HepG2 (cell line): ENCODE results near the gene PTPRM. TPM values are rescaled to one million over a fixed set of nuclear protein-coding genes. Genes with fewer than 3 reads are reported as not detected.

Experiments
- ATAC-seq: fragments of 200-7000 bp; cut with Tn5 transposase; 3 replicates; pipeline ENCODE4 v1.9.1; 2020; ENCODE audit warnings: mild to moderate bottlenecking, moderate library complexity
- BruUV-seq: library from RNA; stranded (reverse); fragments of 400-500 nt; replicated peaks from 2 replicates; lab custom pipeline; 2021; lab: Mats Ljungman, UMichigan
- CTCF ChIA-PET: fragments of 300-600 bp; formaldehyde crosslinking; extraction: SDS; loops from one replicate; lab custom pipeline; 2021; ENCODE audit warnings: low total read pairs, inconsistent platforms, low intra/inter-chr PET ratio; lab: Yijun Ruan, JAX
- POLR2A ChIA-PET: fragments of 350-600 bp; sonication (Branson Sonifier 250); formaldehyde crosslinking; loops from one replicate; lab custom pipeline; 2020; ENCODE audit warnings: antibody characterized with exemption, inconsistent platforms; lab: Yijun Ruan, JAX
- DNase-seq: peaks from one replicate; pipeline ENCODE4 v3.0.0-alpha.2; 2015; ENCODE audit warnings: low spot score
- FAIRE-seq: peaks from 3 replicates; lab custom pipeline; 2011; peaks lifted over from hg19 to GRCh38; lab: Jason Lieb, UNC
- H2AFZ ChIP-seq: one replicate; pipeline ENCODE4 v1.6.1; 2011; ENCODE audit warnings: low read length, inconsistent platforms
- H3K27ac ChIP-seq: fragments of 300-600 bp; 3 replicates; pipeline ENCODE4 v1.8.0; 2011; ENCODE audit warnings: mixed run types, mild to moderate bottlenecking, mixed read lengths, low read length, inconsistent platforms; ENCODE audit not compliant: insufficient read depth; ENCODE audit errors: extremely low read length
- H3K27me3 ChIP-seq, 2 experiments: fragments of 200-600 bp in 1 of 2; 2 replicates in 1 of 2; 3 replicates in 1 of 2; pipeline versions ENCODE4 v1.6.0 to v1.8.0; 2011; ENCODE audit warnings: low read length in 2 of 2, mild to moderate bottlenecking in 2 of 2, moderate library complexity in 2 of 2, inconsistent platforms in 1 of 2; ENCODE audit not compliant: insufficient read depth in 2 of 2, control insufficient read depth in 1 of 2
- H3K36me3 ChIP-seq, 2 experiments: fragments of 200-600 bp in 1 of 2; replicated peaks in 1 of 2; 2 replicates in 1 of 2; 3 replicates in 1 of 2; pipeline versions ENCODE4 v1.5.1 to v1.8.0; 2011; ENCODE audit warnings: low read length in 2 of 2, inconsistent platforms in 1 of 2; ENCODE audit not compliant: insufficient read depth in 2 of 2, control insufficient read depth in 1 of 2
- H3K4me1 ChIP-seq: 2 replicates; pipeline ENCODE4 v1.5.1; 2012; ENCODE audit warnings: low read length, inconsistent platforms; ENCODE audit not compliant: insufficient read depth
- H3K4me2 ChIP-seq: 2 replicates; pipeline ENCODE4 v1.6.0; 2011; ENCODE audit warnings: low read depth, low read length, inconsistent platforms
- H3K4me3 ChIP-seq, 3 experiments: fragments of 200-600 bp in 1 of 3; sonication (generic), shearing (Covaris generic) in 1 of 3; replicated peaks in 1 of 3; 2 replicates each; pipeline ENCODE4 v1.5.1; 2011 to 2016; ENCODE audit warnings: low read length in 3 of 3, inconsistent platforms in 2 of 3, low read depth in 2 of 3, mild to moderate bottlenecking in 2 of 3, control low read depth in 1 of 3, mixed read lengths in 1 of 3; ENCODE audit not compliant: insufficient read depth in 1 of 3
- H3K79me2 ChIP-seq: one replicate; pipeline ENCODE4 v1.6.1; 2011; ENCODE audit warnings: low read length, inconsistent platforms; ENCODE audit not compliant: insufficient read depth
- H3K9ac ChIP-seq: 2 replicates; pipeline ENCODE4 v1.6.0; 2011; ENCODE audit warnings: mild to moderate bottlenecking, low read depth, low read length, inconsistent platforms; ENCODE audit not compliant: insufficient read depth
- H3K9me3 ChIP-seq: 2 replicates; pipeline ENCODE4 v1.5.1; 2012; ENCODE audit warnings: mild to moderate bottlenecking, low read length
- H4K20me1 ChIP-seq: 2 replicates; pipeline ENCODE4 v1.6.0; 2011; ENCODE audit warnings: inconsistent platforms, mild to moderate bottlenecking, low read length, moderate library complexity; ENCODE audit not compliant: insufficient read depth
- ADNP ChIP-seq: sonication (generic); formaldehyde crosslinking; IDR thresholded peaks from 2 replicates; pipeline ENCODE4 v1.4.0; 2020; ENCODE audit warnings: missing genetic modification reagents
- CBX1 ChIP-seq: IDR thresholded peaks from one replicate; pipeline ENCODE4 v1.6.1; 2016; ENCODE audit warnings: antibody characterized with exemption, low read depth
- ELF4 ChIP-seq: sonication (generic); formaldehyde crosslinking; IDR thresholded peaks from 2 replicates; pipeline ENCODE4 v1.5.0; 2020; ENCODE audit warnings: missing genetic modification reagents, mild to moderate bottlenecking, moderate library complexity, borderline replicate concordance
- HNRNPL ChIP-seq: fragments of 200-400 bp; formaldehyde crosslinking; IDR thresholded peaks from 2 replicates; pipeline ENCODE4 v1.6.1; 2017; ENCODE audit warnings: mild to moderate bottlenecking, low read depth, low read length
- MBD4 ChIP-seq: IDR thresholded peaks from 2 replicates; pipeline ENCODE4 v1.6.1; 2012; ENCODE audit warnings: low read length, inconsistent platforms, borderline replicate concordance
- MLLT10 ChIP-seq: sonication (generic); formaldehyde crosslinking; IDR thresholded peaks from 2 replicates; pipeline ENCODE4 v1.4.0; 2020; ENCODE audit warnings: missing genetic modification reagents
- RNF2 ChIP-seq: fragments of 450-650 bp; conservative IDR thresholded peaks from 2 replicates; pipeline ENCODE4 v1.6.1; 2016; ENCODE audit warnings: low read depth
- SKI ChIP-seq: fragments of 450-650 bp; IDR thresholded peaks from one replicate; pipeline ENCODE4 v1.6.1; 2018; ENCODE audit warnings: mild to moderate bottlenecking; ENCODE audit not compliant: partially characterized antibody
- TBX3 ChIP-seq: fragments of 450-650 bp; IDR thresholded peaks from 2 replicates; pipeline ENCODE4 v1.6.1; 2017; ENCODE audit warnings: antibody characterized with exemption, mild to moderate bottlenecking, inconsistent platforms, borderline replicate concordance
- TCF7 ChIP-seq: sonication (generic); IDR thresholded peaks from 2 replicates; pipeline ENCODE4 v1.6.1; 2016; ENCODE audit warnings: antibody characterized with exemption, low read depth
- ZNF367 ChIP-seq: sonication (generic); formaldehyde crosslinking; IDR thresholded peaks from 2 replicates; pipeline ENCODE4 v1.4.0; 2020; ENCODE audit warnings: missing genetic modification reagents, borderline replicate concordance
- ZNF543 ChIP-seq: sonication (generic); formaldehyde crosslinking; IDR thresholded peaks from 2 replicates; pipeline ENCODE4 v1.4.0; 2020; ENCODE audit warnings: mild to moderate bottlenecking, missing genetic modification reagents
- ZNF672 ChIP-seq: sonication (generic); formaldehyde crosslinking; IDR thresholded peaks from 2 replicates; pipeline ENCODE4 v1.8.1; 2022; ENCODE audit warnings: missing genetic modification reagents
- ZNF761 ChIP-seq: sonication (generic); formaldehyde crosslinking; conservative IDR thresholded peaks from 2 replicates; pipeline ENCODE4 v1.4.0; 2020; ENCODE audit warnings: mild to moderate bottlenecking, missing genetic modification reagents
- ZNF768 ChIP-seq: sonication (generic); formaldehyde crosslinking; IDR thresholded peaks from 2 replicates; pipeline ENCODE4 v1.4.0; 2020; ENCODE audit warnings: missing genetic modification reagents
- WGBS: methylation state at CpG from one replicate; pipeline ENCODE4 v1.1.6; 2017; ENCODE audit warnings: low lambda C conversion rate; 5-methylcytosine and 5-hydroxymethylcytosine counted together
- in situ Hi-C: cut with HindIII; loops from 2 replicates; pipeline ENCODE4 v1.10.0; 2017; ENCODE audit warnings: low pct_unique_long_range_greater_than_20kb; ENCODE audit not compliant: extremely low pct_ligation_motif_present
- intact Hi-C: fragments of 100-400 bp; cut with micrococcal nuclease; formaldehyde crosslinking; loops from one replicate; pipeline ENCODE4 v1.10.0; 2022; ENCODE audit not compliant: unreplicated experiment
- polyA plus RNA-seq, 8 experiments: library from polyadenylated mRNA; depleted of rRNA in 3 of 8; stranded (reverse) in 7 of 8; unstranded in 1 of 8; fragments of >200 nt; fragmentation: Illumina TruSeq in 4 of 8; extraction: Trizol in 4 of 8; gene quantifications; 2 replicates each; pipeline versions ENCODE4 v1.2.1 to v1.2.3, GENCODE V29; 2011 to 2016; ENCODE audit warnings: low read depth in 4 of 8, missing spikeins in 1 of 8, mixed read lengths in 1 of 8; ENCODE audit not compliant: insufficient read depth in 1 of 8
- total RNA-seq, 5 experiments: library from RNA; depleted of rRNA; stranded (reverse); fragments of >200 nt; fragmentation: Illumina TruSeq; extraction: Trizol; gene quantifications; 2 replicates each; pipeline ENCODE4 v1.2.3, GENCODE V29; 2016; ENCODE audit warnings: low read depth in 1 of 5
- TF ChIP-seq, protein P1 (sequence below): sonication (generic); formaldehyde crosslinking; IDR thresholded peaks from 2 replicates; pipeline ENCODE4 v1.5.0; 2020; ENCODE audit warnings: missing genetic modification reagents
- TF ChIP-seq, protein P2 (sequence below): sonication (generic); formaldehyde crosslinking; IDR thresholded peaks from 2 replicates; pipeline ENCODE4 v1.5.1; 2020; ENCODE audit warnings: missing genetic modification reagents, mild to moderate bottlenecking, borderline replicate concordance
- TF ChIP-seq, protein P3 (sequence below): sonication (generic); formaldehyde crosslinking; IDR thresholded peaks from 2 replicates; pipeline ENCODE4 v1.4.0; 2020; ENCODE audit warnings: missing genetic modification reagents, borderline replicate concordance
- TF ChIP-seq, protein P4 (sequence below): sonication (generic); formaldehyde crosslinking; IDR thresholded peaks from 2 replicates; pipeline ENCODE4 v1.4.0; 2020; ENCODE audit warnings: missing genetic modification reagents, mild to moderate bottlenecking, borderline replicate concordance

The PTPRM gene
- total and polyA plus RNA-seq, 2 of the 13 experiments (the other 11 are each of a cell fraction or from before 2014, with no cell fraction given): 12.6 to 108 TPM

DNA sequence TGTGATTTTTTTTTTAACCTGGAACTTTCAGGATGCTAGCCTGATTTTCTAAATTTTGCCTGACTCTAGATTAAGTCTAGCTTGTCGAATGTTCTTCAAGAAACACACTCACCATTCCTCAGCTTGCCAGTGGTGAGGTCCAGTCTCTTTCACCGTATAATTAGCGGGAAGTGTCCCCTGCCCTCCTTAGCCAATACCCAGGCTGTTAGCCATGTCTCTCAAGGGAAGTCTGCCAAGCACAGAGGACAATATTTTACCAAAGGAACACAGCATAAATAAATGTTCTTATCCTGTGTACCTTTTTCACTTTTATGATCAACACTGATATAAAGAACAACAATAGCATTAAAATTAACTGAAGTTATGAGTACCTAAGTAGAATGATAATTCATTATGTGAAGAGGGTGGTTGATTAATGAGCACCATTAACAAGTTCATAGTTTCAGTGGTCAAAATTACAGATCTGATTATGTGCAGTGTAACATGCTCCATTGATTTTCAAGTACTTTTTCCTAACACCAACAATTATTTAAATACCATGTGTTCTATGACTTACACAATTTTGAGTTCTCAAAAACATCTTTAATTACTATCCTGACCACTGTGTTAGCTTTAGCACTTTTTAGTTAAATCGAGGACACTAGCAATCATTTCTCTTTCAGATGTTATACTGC lies 596.3 kb downstream of the PTPRM start:
- no peak overlapping the region for H3K4me2 ChIP-seq
- WGBS: 86% methylated on average over 4 of the region's 4 CpGs
- H3K36me3 ChIP-seq: peaks cover 0 to 4% of the 10 kb centered on the region in 2 experiments; a peak in 1 of 5 replicates
- no peaks in the 10 kb centered on the region for H3K27me3 ChIP-seq
- H3K79me2 ChIP-seq: no peaks in the 10 kb centered on the region
- H3K9me3 ChIP-seq: no peaks in the 10 kb centered on the region
- H3K4me3 ChIP-seq: no peak overlapping the region
- ATAC-seq: no peak
- in situ Hi-C loops: no loop called here
- no peaks in the 10 kb centered on the region for H3K4me1 ChIP-seq
- H2AFZ ChIP-seq: no peak overlapping the region
- CTCF ChIA-PET: no interaction called here
- TF ChIP-seq, protein P1, sequence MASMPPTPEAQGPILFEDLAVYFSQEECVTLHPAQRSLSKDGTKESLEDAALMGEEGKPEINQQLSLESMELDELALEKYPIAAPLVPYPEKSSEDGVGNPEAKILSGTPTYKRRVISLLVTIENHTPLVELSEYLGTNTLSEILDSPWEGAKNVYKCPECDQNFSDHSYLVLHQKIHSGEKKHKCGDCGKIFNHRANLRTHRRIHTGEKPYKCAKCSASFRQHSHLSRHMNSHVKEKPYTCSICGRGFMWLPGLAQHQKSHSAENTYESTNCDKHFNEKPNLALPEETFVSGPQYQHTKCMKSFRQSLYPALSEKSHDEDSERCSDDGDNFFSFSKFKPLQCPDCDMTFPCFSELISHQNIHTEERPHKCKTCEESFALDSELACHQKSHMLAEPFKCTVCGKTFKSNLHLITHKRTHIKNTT (CRISPR knock-in tag): no peak
- TF ChIP-seq ADNP (CRISPR knock-in tag) (no peak), ZNF543 (CRISPR knock-in tag) (no peak), ZNF761 (CRISPR knock-in tag) (no peak), TBX3 (no peak), CBX1 (no peak), RNF2 (no peak), MLLT10 (CRISPR knock-in tag) (no peak), ZNF768 (CRISPR knock-in tag) (no peak), TCF7 (no peak), ZNF367 (CRISPR knock-in tag) (no peak), SKI (no peak), MBD4 (no peak), ZNF672 (CRISPR knock-in tag) (no peak), HNRNPL (no peak), ELF4 (CRISPR knock-in tag) (no peak)
- TF ChIP-seq, protein P2, sequence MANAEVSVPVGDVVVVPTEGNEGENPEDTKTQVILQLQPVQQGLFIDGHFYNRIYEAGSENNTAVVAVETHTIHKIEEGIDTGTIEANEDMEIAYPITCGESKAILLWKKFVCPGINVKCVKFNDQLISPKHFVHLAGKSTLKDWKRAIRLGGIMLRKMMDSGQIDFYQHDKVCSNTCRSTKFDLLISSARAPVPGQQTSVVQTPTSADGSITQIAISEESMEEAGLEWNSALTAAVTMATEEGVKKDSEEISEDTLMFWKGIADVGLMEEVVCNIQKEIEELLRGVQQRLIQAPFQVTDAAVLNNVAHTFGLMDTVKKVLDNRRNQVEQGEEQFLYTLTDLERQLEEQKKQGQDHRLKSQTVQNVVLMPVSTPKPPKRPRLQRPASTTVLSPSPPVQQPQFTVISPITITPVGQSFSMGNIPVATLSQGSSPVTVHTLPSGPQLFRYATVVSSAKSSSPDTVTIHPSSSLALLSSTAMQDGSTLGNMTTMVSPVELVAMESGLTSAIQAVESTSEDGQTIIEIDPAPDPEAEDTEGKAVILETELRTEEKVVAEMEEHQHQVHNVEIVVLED: no peak
- TF ChIP-seq, protein P3, sequence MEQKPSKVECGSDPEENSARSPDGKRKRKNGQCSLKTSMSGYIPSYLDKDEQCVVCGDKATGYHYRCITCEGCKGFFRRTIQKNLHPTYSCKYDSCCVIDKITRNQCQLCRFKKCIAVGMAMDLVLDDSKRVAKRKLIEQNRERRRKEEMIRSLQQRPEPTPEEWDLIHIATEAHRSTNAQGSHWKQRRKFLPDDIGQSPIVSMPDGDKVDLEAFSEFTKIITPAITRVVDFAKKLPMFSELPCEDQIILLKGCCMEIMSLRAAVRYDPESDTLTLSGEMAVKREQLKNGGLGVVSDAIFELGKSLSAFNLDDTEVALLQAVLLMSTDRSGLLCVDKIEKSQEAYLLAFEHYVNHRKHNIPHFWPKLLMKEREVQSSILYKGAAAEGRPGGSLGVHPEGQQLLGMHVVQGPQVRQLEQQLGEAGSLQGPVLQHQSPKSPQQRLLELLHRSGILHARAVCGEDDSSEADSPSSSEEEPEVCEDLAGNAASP: no peak
- TF ChIP-seq, protein P4, sequence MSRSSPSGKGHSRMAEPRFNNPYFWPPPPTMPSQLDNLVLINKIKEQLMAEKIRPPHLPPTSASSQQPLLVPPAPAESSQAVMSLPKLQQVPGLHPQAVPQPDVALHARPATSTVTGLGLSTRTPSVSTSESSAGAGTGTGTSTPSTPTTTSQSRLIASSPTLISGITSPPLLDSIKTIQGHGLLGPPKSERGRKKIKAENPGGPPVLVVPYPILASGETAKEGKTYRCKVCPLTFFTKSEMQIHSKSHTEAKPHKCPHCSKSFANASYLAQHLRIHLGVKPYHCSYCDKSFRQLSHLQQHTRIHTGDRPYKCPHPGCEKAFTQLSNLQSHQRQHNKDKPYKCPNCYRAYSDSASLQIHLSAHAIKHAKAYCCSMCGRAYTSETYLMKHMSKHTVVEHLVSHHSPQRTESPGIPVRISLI (CRISPR knock-in tag): no peak
- TF ChIP-seq, all 625 proteins: peak for 0
- Histone ChIP-seq H4K20me1 (no peaks in the 10 kb centered on the region), H3K9ac (no peak overlapping the region), H3K27ac (no peak overlapping the region)
- BruUV-seq: no TSS peak
- POLR2A ChIA-PET: no interaction called here
- intact Hi-C loops: no loop called here
- no peak for DNase-seq
- no peak for FAIRE-seq
